ENCODE results near the gene MGMT. TPM values are rescaled to one million over a fixed set of nuclear protein-coding genes. Genes with fewer than 3 reads are reported as not detected.

MGMT gene
- total and polyA plus RNA-seq, 2 donors (not counting 3 experiments of a cell fraction or from before 2014, with no cell fraction given), result 15.0 to 15.2 TPM

DNA sequence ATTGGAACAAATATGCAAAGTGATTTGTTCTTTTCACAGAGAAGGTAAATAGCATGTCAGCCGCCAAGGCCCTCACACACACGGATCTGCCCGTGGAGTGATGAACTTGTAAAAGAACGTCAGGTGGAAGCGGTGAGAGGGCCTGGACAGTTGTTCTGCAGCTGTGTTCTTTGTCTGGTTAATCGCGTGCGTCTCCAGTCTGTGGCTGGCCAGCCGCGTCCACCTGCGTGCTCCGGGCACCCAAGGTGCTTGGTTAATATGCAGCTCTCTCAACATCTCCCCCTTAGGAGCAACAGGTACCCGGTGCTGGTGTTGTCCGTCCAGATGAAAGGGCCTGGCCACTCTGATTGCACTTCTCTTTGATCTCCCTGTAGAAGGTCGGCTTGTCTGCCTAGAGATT is 162.9 kb downstream of the MGMT start:
- Histone ChIP-seq H3K36me3 (ENCODE audit: control insufficient read depth in 2 of 2, extremely low read depth in 1 of 2, insufficient read depth in 2 of 2, low read length in 2 of 2) (no peaks in the 10 kb centered on the region), H3K4me1 (ENCODE audit: control insufficient read depth, extremely low read depth, insufficient read depth, low read length) (peaks cover 5% of the 10 kb centered on the region), H2AFZ (ENCODE audit: low read depth, low read length) (no peak overlapping the region), H3K27me3 (ENCODE audit: control insufficient read depth in 2 of 2, insufficient read depth in 2 of 2, low read length in 2 of 2) (no peaks in the 10 kb centered on the region), H3K4me2 (ENCODE audit: insufficient read depth, low read length) (no peak overlapping the region), H3K4me3 (replicated peaks in 1 of 3; ENCODE audit: insufficient read depth in 1 of 3, low read depth in 1 of 3, low read length in 3 of 3) (no peak overlapping the region), H3K79me2 (ENCODE audit: control insufficient read depth, insufficient read depth, low read length) (no peaks in the 10 kb centered on the region), H3K9me3 (replicated peaks; ENCODE audit: control insufficient read depth, insufficient read depth, low read length) (peaks cover 2% of the 10 kb centered on the region), H3K27ac (ENCODE audit: insufficient read depth, low read depth, low read length) (no peak overlapping the region), H4K20me1 (replicated peaks; ENCODE audit: control insufficient read depth, extremely low read depth, insufficient read depth, low read length) (no peaks in the 10 kb centered on the region), H3K9me1 (replicated peaks; ENCODE audit: control insufficient read depth, extremely low read depth, insufficient read depth, low read length) (no peaks in the 10 kb centered on the region), H3K9ac (replicated peaks; ENCODE audit: extremely low read depth, insufficient read depth, low read length) (no peak overlapping the region)
- intact Hi-C loops (cut with micrococcal nuclease) (no loop called here), dilution Hi-C loops (cut with MboI; ENCODE audit: extremely low pct_ligation_motif_present, low sequenced_read_pairs) (no loop called here)
- DNase-seq (ENCODE audit: low read depth, low spot score) (no peak), FAIRE-seq (no peak)
- no TSS peak for BruUV-seq (replicated peaks)
- CTCF ChIA-PET, result no interaction called here
- POLR2A ChIA-PET, result no interaction called here
- TF ChIP-seq GATA2 (IDR thresholded peaks at IDR 0.05; ENCODE audit: insufficient read depth, insufficient read length, low read depth, low read length), result no peak
- TF ChIP-seq POLR2A (IDR thresholded peaks at IDR 0.05; ENCODE audit: low read depth, low read length), result no peak
- TF ChIP-seq EZH2 (IDR thresholded peaks at IDR 0.05; ENCODE audit: borderline replicate concordance, low read depth, low read length, severe bottlenecking), result no peak
- TF ChIP-seq, protein P1, sequence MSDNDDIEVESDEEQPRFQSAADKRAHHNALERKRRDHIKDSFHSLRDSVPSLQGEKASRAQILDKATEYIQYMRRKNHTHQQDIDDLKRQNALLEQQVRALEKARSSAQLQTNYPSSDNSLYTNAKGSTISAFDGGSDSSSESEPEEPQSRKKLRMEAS (IDR thresholded peaks at IDR 0.05; ENCODE audit: insufficient read depth, insufficient read length), result no peak
- no peak for TF ChIP-seq MYC (IDR thresholded peaks at IDR 0.05; ENCODE audit: low read depth, low read length)
- TF ChIP-seq, protein P2, sequence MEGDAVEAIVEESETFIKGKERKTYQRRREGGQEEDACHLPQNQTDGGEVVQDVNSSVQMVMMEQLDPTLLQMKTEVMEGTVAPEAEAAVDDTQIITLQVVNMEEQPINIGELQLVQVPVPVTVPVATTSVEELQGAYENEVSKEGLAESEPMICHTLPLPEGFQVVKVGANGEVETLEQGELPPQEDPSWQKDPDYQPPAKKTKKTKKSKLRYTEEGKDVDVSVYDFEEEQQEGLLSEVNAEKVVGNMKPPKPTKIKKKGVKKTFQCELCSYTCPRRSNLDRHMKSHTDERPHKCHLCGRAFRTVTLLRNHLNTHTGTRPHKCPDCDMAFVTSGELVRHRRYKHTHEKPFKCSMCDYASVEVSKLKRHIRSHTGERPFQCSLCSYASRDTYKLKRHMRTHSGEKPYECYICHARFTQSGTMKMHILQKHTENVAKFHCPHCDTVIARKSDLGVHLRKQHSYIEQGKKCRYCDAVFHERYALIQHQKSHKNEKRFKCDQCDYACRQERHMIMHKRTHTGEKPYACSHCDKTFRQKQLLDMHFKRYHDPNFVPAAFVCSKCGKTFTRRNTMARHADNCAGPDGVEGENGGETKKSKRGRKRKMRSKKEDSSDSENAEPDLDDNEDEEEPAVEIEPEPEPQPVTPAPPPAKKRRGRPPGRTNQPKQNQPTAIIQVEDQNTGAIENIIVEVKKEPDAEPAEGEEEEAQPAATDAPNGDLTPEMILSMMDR (IDR thresholded peaks at IDR 0.05; ENCODE audit: extremely low read depth in 1 of 2, insufficient read depth in 1 of 2, low read depth in 1 of 2, low read length in 2 of 2), result no peak

DNA sequence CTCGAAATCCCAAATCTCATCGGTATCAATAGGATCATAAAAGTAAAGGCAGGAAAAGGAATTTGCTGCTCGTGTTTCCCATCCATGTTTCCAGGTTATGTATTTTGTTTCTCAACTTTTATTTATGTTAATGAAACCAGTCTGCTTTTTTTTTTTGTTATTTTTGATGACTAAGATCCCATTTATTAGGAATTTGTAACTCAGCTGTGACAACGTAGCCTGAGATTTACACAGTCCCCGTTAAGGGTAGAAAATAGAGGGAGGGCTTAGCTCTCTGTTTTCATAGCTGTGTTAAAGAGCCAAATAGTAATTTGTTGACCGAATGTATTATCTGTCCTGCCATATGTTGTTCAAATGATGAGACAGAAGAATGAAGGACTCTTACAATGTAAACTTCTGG is 164.0 kb downstream of the MGMT start:
- Histone ChIP-seq H3K4me3 (replicated peaks in 1 of 3; ENCODE audit: insufficient read depth in 1 of 3, low read depth in 1 of 3, low read length in 3 of 3) (no peak overlapping the region), H2AFZ (ENCODE audit: low read depth, low read length) (no peak overlapping the region), H3K9me1 (replicated peaks; ENCODE audit: control insufficient read depth, extremely low read depth, insufficient read depth, low read length) (no peaks in the 10 kb centered on the region), H3K27ac (ENCODE audit: insufficient read depth, low read depth, low read length) (no peak overlapping the region), H4K20me1 (replicated peaks; ENCODE audit: control insufficient read depth, extremely low read depth, insufficient read depth, low read length) (no peaks in the 10 kb centered on the region), H3K9ac (replicated peaks; ENCODE audit: extremely low read depth, insufficient read depth, low read length) (no peak overlapping the region), H3K27me3 (ENCODE audit: control insufficient read depth in 2 of 2, insufficient read depth in 2 of 2, low read length in 2 of 2) (no peaks in the 10 kb centered on the region), H3K79me2 (ENCODE audit: control insufficient read depth, insufficient read depth, low read length) (no peaks in the 10 kb centered on the region), H3K4me2 (ENCODE audit: insufficient read depth, low read length) (no peak overlapping the region), H3K9me3 (replicated peaks; ENCODE audit: control insufficient read depth, insufficient read depth, low read length) (peaks cover 2% of the 10 kb centered on the region), H3K36me3 (ENCODE audit: control insufficient read depth in 2 of 2, extremely low read depth in 1 of 2, insufficient read depth in 2 of 2, low read length in 2 of 2) (no peaks in the 10 kb centered on the region), H3K4me1 (ENCODE audit: control insufficient read depth, extremely low read depth, insufficient read depth, low read length) (peaks cover 5% of the 10 kb centered on the region)
- DNase-seq (ENCODE audit: low read depth, low spot score) (no peak), FAIRE-seq (no peak)
- no peak for TF ChIP-seq MYC (IDR thresholded peaks at IDR 0.05; ENCODE audit: low read depth, low read length)
- TF ChIP-seq JUN (IDR thresholded peaks at IDR 0.05; ENCODE audit: borderline replicate concordance, insufficient read depth, insufficient read length, low read depth), result no peak
- no TSS peak for BruUV-seq (replicated peaks)
- intact Hi-C loops (cut with micrococcal nuclease) (no loop called here), dilution Hi-C loops (cut with MboI; ENCODE audit: extremely low pct_ligation_motif_present, low sequenced_read_pairs) (no loop called here)
- ChIA-PET CTCF (no interaction called here), POLR2A (no interaction called here)
